OCI-LY7 (cell line): ENCODE measurements around the gene ZNF462.

Source experiments
- EZH2phosphoT487 ChIP-seq: fragments of 200-600 bp; sonication (generic); IDR thresholded peaks from 2 replicates; pipeline ENCODE4 v1.6.1; 2018; ENCODE audit warnings: low read depth, borderline replicate concordance, mild to moderate bottlenecking, mixed run types, antibody characterized with exemption, low read length, moderate library complexity, mixed read lengths
- TF ChIP-seq, protein P1 (sequence below): fragments of 200-600 bp; sonication (generic); conservative IDR thresholded peaks from 2 replicates; pipeline ENCODE4 v1.5.1; 2014; ENCODE audit warnings: mild to moderate bottlenecking, antibody characterized with exemption, low read length, moderate library complexity, mixed read lengths

DNA sequence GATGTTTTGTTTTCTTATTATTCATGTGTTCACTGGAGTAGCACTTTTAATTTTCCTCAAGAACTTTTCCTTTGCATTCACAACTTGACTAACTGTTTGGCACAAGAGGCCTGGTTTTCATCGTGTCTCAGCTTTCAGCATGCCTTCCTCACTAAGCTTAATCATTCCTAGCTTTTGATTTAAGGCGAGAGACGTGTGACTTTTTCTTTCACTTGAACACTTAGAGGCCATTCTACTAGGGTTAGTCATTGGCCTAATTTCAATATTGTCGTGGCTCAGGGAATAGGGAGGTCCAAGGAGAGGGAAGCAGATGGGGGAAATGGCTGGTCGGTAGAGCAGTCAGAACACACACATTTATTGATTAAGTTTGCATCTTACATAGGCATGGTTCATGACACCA is 94.0 kb downstream of the ZNF462 start:
- TF ChIP-seq, protein P1, sequence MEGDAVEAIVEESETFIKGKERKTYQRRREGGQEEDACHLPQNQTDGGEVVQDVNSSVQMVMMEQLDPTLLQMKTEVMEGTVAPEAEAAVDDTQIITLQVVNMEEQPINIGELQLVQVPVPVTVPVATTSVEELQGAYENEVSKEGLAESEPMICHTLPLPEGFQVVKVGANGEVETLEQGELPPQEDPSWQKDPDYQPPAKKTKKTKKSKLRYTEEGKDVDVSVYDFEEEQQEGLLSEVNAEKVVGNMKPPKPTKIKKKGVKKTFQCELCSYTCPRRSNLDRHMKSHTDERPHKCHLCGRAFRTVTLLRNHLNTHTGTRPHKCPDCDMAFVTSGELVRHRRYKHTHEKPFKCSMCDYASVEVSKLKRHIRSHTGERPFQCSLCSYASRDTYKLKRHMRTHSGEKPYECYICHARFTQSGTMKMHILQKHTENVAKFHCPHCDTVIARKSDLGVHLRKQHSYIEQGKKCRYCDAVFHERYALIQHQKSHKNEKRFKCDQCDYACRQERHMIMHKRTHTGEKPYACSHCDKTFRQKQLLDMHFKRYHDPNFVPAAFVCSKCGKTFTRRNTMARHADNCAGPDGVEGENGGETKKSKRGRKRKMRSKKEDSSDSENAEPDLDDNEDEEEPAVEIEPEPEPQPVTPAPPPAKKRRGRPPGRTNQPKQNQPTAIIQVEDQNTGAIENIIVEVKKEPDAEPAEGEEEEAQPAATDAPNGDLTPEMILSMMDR, result no peak
- TF ChIP-seq EZH2phosphoT487, result no peak
